Femur (tissue), 1 donor: Measurements from ENCODE around the gene LRRC3.

Experiments
- DNase-seq: peaks from one replicate; pipeline ENCODE4 v3.0.0-alpha.2; 2017

Gene LRRC3

DNA sequence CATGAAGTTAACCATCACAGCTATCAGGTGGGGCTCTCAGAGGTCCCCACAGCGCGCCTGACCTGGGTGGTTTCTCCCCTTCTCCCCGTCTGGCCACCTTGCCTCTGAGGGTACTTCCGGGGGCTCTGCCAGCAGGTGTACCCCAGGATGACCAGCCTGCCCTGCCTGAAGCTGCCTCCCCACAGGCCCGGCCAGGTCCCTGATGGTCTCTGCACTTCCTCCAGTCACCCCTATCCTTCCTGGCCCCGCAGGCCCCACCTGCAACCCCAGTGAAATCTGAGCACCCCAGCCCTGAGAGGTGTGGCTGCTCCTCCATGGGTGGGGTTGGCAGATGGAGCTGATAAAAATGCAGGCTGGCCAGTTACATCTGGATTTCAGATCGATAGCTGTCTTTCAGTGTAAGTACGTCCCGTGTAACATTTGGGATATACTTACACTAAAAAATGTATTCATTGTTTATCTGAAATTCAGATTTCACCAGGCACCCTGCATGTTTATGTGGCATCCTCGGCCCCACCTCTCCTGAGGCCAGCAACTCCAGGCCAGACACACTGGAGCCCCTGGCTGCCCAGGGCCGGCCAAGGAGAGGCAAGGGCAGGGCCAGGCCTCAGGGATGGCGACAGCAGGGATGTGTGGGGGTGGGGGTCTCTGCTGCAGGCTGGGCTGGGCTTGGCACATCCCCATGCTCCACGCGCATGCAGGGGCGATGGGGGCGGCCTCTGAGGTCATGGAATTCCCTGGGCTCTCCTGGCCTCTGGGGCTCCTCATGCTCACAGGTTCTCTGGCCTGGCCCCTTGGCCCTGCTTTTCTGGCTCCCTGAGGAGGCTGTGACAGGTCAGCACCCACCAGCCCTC lies 25.1 kb downstream of the LRRC3 start:
- DNase-seq: no peak

DNA sequence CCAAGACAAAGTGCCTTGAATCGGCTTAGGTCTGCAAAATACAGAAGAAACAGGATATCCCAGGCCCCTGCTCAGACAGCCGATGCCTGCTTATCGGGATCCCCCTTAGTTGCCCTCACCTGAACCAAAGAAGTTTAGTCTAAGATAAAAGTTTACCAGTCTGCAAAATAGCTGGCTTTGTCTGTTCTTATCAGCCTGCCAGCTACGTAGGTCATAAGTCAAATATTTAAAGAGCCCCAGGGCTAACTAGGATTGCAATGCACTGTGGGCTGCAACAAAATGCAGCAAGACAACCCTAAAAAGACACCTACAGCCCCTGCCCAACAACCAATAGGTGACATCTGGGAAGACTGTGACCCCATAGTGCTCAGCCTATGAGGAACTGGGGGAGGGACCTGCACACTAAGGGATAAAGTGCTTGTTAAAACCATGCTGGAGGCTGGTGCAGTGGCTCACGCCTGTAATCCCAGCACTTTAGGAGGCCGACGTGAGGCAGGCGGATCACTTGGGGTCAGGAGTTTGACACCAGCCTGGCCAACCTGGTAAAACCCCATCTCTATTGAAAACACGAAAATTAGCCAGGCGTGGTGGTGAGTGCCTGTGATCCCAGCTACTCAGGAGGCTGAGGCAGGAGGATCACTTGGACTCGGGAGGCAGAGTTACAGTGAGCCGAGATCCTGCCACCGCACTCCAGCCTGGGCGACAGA lies 27.4 kb downstream of the LRRC3 start:
- no peak for DNase-seq

- no peak for DNase-seq
These were observed 28.3 kb downstream of the LRRC3 start for GRCh38 chr21:44483288-44484237.

DNA sequence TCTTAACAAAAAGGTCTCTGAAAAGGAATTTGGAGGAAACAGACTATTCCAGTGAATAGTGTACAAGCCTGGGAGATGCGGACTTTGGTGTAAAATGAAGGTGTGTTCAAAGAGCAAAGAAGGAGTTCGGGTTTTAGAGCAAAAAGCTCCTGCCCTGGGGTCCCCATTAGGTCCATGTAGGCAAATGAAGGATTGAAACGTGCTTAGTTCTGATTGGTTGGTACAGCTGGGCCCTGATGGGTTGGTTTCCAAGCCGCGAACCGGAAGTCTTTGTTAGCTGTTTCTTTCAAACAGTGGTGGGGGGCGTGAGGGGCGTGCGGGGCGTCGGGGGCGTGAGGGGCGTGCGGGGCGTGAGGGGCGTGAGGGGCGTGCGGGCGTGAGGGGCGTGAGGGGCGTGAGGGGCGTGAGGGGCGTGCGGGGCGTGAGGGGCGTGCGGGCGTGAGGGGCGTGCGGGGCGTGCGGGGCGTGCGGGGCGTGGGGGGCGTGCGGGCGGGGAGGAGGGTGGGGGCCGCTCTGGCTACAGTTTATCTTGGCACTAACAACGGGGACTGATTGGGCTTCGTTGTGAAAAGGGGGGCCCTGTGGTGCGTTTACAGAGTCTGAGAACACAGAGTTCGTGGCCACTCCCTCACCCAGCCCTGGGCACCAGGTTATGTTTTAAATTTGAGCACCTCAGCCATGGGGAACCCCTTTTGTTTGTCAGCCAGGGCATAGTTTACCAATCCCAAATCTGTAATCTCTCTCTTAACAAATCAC lies 29.4 kb downstream of the LRRC3 start:
- DNase-seq: no peak

GRCh38 chr21:44485254-44485793 lies 30.0 kb downstream of the LRRC3 start:
- no peak for DNase-seq

- no peak for DNase-seq
These were observed 30.5 kb downstream of the LRRC3 start for GRCh38 chr21:44485796-44486195.

DNA sequence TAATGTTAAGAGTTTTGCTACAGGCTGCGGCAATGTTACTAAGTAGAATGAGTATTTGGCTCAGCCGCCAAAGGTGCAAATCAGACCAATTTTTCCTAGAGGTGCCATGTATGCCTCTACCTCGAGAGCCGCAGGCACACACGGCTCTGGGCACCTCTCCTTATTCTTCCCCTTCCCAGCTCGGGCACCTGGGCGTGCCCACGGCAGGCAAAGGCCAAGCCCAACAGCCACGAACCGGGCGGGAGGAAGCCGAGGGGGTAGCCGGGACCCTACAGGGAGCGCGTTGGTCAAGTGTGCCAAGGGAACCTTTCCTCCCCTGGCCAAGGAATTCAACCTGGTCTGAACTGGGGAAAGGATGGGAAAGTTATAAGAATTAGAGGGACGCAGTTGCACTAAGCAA lies 31.0 kb downstream of the LRRC3 start:
- no peak for DNase-seq

DNA sequence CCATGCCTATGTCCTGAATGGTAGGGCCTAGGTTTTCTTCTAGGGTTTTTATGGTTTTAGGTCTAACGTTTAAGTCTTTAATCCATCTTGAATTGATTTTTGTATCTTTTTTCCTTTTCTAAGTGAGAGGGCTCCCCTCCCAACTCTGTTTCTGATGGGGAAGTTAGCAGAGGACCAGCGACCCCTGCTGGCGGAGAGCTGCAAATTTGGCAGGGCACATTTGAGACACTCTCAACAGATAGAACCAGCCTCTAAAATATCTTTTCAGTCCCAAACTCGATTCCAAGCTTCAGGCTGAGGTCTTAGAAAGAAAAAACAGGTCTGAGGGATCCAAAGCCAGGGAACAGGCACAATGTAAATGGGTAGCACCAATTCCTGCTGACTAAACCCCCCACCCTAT lies 32.5 kb downstream of the LRRC3 start:
- no peak for DNase-seq

DNA sequence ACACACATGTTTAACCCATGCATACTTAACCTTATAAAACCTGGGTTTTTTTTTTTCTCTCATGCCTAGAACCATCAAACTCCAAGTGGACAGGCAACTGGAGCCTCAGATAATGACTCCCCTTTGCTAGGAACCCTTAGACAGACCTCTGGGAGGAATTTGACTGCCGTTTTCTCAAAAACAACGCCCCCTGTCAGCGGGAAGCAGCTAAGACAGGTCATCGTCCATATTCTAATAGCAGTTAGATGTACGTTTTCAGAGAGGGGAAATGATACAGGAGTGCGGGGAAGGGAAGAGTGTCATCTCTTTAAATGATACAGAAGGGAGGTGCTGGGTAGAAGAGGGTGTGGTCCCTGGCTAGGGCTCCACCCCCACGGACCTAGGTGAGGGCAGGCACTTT lies 34.7 kb downstream of the LRRC3 start:
- no peak for DNase-seq

GRCh38 chr21:44490405-44490804 lies 35.1 kb downstream of the LRRC3 start:
- no peak for DNase-seq

DNA sequence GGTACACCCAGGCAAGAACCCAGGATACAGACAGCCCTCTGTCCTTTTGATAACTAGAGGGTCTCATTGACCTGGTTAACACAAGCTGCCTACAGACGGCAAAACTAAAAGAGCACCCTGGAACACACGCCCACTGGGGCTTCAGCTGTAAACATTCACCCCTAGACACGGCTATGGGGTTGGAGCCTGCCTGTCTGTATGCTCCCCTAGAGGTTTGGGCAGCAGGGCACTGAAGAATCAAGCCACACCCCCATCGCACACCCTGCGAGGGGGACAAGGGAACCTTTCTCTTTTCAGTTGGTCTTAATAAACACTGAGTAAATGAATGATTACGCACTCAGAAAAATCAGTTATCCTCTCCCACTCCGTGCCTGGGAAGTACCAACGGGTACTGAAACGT lies 35.5 kb downstream of the LRRC3 start:
- DNase-seq: no peak

DNA sequence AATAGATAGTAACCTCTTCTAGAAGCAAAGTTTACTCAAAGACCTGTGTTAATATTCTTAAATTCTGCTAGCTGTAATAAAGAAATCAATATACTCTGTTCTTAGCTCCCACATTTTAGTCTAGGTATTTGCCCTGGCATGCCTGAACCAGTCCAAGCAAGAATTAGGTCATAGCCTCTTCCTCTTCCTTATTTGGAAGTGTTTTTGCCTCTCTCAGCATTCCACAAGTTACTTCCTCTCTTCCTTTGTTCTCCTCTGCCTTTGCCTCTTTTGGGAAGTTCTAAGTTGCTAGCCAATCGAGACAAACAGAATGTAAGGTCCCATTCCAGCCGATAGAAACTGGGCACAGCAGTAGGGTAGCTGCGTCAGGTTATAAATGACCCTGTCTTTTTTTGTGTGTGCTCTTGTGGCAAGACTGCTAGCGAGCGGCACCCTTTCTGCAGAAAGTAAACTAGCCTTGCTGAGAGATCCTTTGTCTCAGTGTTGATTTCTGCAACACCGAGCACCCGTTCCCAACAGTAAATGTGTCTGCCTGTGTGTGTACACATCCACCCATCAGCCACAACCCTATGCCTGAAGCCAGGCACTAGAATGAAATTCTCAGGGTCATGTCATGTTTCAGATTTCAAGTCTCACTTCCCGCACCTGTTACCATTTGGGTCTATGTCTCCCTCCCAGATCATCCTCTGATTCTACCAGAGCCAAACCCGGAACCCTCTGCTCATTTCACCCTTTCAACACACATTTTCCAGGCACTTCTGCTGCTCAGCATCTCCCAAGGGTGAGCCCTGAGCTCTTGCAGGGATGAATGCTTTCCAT lies 37.5 kb downstream of the LRRC3 start:
- no peak for DNase-seq

DNA sequence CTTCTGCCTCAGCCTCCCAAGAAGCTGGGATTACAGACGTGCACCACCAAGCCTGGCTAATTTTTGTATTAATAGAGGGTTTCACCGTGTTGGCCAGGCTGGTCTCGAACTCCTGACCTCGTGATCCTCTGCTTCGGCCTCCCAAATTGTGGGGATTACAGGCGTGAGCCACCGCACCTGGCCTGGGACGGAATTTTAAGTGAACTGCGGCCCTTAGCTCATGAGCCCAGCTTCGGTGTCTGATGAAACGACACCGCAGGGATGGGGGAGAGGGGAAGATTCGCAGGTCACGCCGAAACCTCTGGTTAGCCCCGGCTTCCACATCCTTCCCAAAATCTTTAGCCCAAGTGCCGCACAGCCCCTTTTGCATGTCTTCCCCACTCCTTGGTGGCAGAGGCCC lies 39.1 kb downstream of the LRRC3 start:
- no peak for DNase-seq

DNA sequence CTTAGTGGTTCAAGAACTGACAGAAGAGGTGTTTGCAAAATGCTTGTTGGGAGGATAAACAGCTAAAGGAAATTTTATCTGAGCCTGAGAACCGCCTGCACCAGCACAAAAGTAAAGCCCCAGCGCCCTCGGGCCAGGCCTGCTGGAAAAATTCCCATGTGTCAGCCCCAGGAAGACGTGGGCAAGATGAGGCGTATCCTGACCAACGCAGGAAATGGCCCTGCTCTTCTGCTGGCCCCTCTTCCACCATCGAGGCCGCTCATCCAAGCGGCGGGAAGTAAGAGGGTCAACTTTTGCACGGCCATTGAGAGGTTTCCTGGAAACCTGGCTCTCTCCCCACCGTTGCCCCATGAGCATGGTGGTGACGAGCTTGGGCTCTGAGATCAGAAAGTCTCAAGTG lies 39.6 kb downstream of the LRRC3 start:
- DNase-seq: no peak

DNA sequence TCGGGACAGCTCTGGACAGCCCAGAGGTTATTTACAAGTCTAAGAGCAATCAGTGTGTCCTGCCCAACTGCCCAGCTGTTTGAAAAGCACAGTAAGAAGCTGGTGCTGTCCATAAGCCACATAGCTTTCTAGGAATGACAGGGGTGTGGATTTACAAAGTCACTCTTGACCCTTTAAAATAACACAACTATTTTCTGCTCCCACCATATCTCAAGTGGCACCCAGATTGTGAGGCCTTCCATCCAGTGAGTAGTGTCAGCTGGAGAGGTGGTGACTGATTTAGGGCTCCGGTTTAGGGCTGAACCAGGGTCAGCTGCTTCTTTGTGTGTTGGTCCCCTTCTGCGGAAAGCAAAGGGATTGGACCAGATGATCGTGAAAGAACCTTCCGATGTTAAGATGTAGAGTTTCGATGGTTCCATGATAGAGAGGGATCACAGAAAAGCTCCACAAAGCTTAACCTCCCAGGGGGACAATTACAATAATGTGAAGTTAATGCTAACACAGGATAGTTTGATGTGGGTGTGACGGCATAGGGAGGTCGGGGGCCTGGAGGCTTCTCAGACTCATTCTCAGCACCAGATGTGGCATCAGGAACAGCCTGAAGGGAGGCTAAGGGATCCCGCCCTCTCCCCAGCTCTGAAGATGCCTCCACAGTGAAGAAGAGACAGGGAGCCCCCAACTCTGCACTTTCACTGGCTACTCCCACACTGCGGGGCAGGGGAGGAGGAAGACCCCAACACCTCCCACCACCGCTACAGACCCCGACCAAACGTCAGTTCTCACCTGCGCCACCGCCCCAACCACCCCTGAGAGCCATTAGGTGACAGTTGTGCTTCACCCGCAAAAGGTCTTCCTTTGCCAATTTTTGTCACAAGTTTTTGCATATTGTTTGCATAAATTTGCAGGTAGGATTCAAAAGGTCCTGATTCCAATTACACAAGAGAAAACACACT lies 40.6 kb downstream of the LRRC3 start:
- DNase-seq: no peak

DNA sequence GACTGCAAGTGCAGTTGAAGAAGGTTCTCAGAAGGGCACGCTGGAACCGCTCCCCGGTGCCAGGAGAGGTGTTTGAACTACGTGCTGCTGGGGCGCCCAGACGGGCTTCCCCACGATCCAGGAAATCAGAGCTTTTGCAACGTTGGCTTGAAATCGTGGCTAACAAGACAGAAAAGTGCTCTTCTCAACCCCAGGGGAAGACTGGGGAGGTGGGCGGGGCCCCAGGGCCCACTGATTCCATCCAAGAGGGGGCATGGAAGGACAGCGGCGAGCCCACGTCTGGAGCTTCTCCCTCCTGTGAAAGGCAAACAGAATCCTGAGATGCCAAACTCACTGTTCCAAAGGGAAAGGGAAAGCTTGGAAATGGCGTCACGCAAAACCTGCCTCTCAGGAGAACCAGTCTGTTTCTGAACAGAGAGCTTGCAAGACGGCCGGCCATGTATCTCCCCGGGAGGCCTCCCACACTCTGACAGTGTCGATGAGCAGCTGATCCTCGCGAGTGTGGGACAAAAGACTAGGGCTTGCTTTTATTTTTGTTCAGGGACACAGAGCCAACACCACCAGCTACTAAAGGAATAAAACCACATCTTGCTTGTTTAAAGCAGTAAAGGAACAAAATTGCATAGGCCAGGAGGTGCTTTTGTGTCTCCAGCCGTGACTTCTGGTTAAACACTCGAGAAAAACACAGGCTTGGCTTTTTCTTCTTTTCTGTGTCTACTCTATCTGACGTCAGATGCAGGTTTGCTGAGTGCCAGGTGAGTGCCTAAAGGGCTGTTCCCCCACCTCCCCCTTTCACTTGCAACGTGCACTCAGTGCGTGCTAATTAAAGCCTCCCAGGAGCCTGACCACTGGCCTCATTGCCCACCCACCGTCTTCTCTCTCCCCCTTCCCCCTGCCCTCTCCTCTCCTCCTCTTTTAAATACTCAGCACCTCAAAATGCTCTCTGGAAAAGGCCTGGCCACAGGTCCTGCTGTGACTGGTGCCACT lies 41.5 kb downstream of the LRRC3 start:
- no peak for DNase-seq

DNA sequence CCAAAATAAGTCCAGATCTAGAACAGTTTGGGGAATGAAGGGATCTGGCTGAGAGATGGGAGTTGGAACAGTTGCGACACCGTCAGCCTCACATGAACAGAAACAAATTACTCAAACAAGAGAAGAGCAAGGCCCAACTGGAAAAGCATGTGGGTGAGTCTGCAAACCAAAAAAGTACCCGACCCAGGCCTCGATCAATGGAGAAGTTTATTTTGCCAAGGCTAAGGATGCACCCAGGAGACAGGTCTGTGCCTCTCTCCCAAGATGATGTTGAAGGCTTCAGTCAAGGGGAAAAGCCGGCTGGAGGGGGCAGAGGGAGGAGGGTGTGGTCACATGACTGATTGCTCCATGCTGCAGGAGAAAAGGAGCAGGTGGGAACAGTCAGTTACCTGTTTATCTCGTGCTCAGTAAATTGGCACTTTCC lies 42.4 kb downstream of the LRRC3 start:
- no peak for DNase-seq

- DNase-seq: no peak
These were observed 43.2 kb downstream of the LRRC3 start for GRCh38 chr21:44498280-44499210.
